Measurements from ENCODE around the gene ZNF732.

GRCh38 chr4:328729-329128, 23.5 kb upstream of the ZNF732 start:
- TF ChIP-seq POLR2AphosphoS5 (IDR thresholded peaks at IDR 0.05) = no peak
- TF ChIP-seq EP300 (conservative IDR thresholded peaks at IDR 0.05; ENCODE audit: poor library complexity, severe bottlenecking) = no peak
- TF ChIP-seq CTCF (IDR thresholded peaks at IDR 0.05; ENCODE audit: poor library complexity, severe bottlenecking) = no peak
- TF ChIP-seq EZH2 (IDR thresholded peaks at IDR 0.05; ENCODE audit: borderline replicate concordance, insufficient read depth, low read length, poor library complexity, severe bottlenecking) = no peak
- TF ChIP-seq MXI1 (conservative IDR thresholded peaks at IDR 0.05; ENCODE audit: poor library complexity, severe bottlenecking) = no peak
- TF ChIP-seq TAF1 (IDR thresholded peaks at IDR 0.05; ENCODE audit: low read depth) = no peak
- TF ChIP-seq REST (IDR thresholded peaks at IDR 0.05; ENCODE audit: borderline replicate concordance) = no peak
- TF ChIP-seq SMC3 (conservative IDR thresholded peaks at IDR 0.05; ENCODE audit: poor library complexity) = no peak
- TF ChIP-seq RAD21 (conservative IDR thresholded peaks at IDR 0.05) = no peak

Data from neural cell (in vitro differentiated cells).